Measurements from ENCODE around the gene CLEC5A. TPM values are rescaled to one million over a fixed set of nuclear protein-coding genes. Genes with fewer than 3 reads are reported as not detected.

CLEC5A gene
- total RNA-seq, 4 donors from 2014 or later: 0.32 to 0.66 (median 0.42) TPM; not detected in 1

- Histone ChIP-seq H3K27ac (replicated peaks in 1 of 4) (no peak overlapping the region), H3K27me3 (no peaks in the 10 kb centered on the region), H3K9me3 (peaks cover 0 to 7% (median 0%) of the 10 kb centered on the region in 4 donors), H3K4me3 (no peak overlapping the region), H3K4me1 (no peaks in the 10 kb centered on the region), H3K36me3 (no peaks in the 10 kb centered on the region)
- TF ChIP-seq CTCF (IDR thresholded peaks at IDR 0.05): no peak
- TF ChIP-seq EP300 (IDR thresholded peaks at IDR 0.05): no peak
- no peak for TF ChIP-seq POLR2AphosphoS5 (IDR thresholded peaks at IDR 0.05)
- no peak for TF ChIP-seq POLR2A (IDR thresholded peaks at IDR 0.05; ENCODE audit: low read depth)
- whole genome bisulfite sequencing: 68% methylated on average over 3 of the region's 3 CpGs
- no peak for DNase-seq (ENCODE audit: extremely low spot score)
- intact Hi-C loops (cut with DNase I): no loop called here
Measured at GRCh38 chr7:141891336-141891735, 55.4 kb downstream of the CLEC5A start.

GRCh38 chr7:141889321-141889720 is 57.5 kb downstream of the CLEC5A start:
- 84% methylated on average over 1 of the region's 1 CpG for WGBS

GRCh38 chr7:141884539-141885225 is 62.1 kb downstream of the CLEC5A start:
- no peaks in the 10 kb centered on the region for H3K4me1 ChIP-seq
- intact Hi-C loops (cut with DNase I): no loop called here
- DNase-seq (ENCODE audit: extremely low spot score): no peak
- no peak for TF ChIP-seq POLR2A (IDR thresholded peaks at IDR 0.05; ENCODE audit: low read depth)
- H3K36me3 ChIP-seq: no peaks in the 10 kb centered on the region
- WGBS: 81% methylated on average over 5 of the region's 5 CpGs
- no peaks in the 10 kb centered on the region for H3K27me3 ChIP-seq
- H3K27ac ChIP-seq (replicated peaks in 1 of 4): no peak overlapping the region
- no peak overlapping the region for H3K4me3 ChIP-seq
- H3K9me3 ChIP-seq: peaks cover 0 to 5% (median 2%) of the 10 kb centered on the region in 4 donors

More at GRCh38 chr7:141889321-141889720, 57.5 kb downstream of the CLEC5A start:
- peaks cover 0 to 7% (median 0%) of the 10 kb centered on the region in 4 donors for H3K9me3 ChIP-seq
- intact Hi-C loops (cut with DNase I): no loop called here
- H3K27ac ChIP-seq (replicated peaks in 1 of 4): no peak overlapping the region
- no peaks in the 10 kb centered on the region for H3K36me3 ChIP-seq
- H3K4me1 ChIP-seq: no peaks in the 10 kb centered on the region
- TF ChIP-seq EP300 (IDR thresholded peaks at IDR 0.05) (no peak), POLR2AphosphoS5 (IDR thresholded peaks at IDR 0.05) (no peak), POLR2A (IDR thresholded peaks at IDR 0.05; ENCODE audit: low read depth) (no peak), CTCF (IDR thresholded peaks at IDR 0.05) (no peak)
- no peak for DNase-seq (ENCODE audit: extremely low spot score)
- H3K27me3 ChIP-seq: no peaks in the 10 kb centered on the region
- H3K4me3 ChIP-seq: no peak overlapping the region

- Histone ChIP-seq H3K27ac (replicated peaks in 1 of 4) (no peak overlapping the region), H3K27me3 (no peaks in the 10 kb centered on the region), H3K4me3 (no peak overlapping the region), H3K4me1 (no peaks in the 10 kb centered on the region), H3K9me3 (peaks cover 0 to 6% (median 5%) of the 10 kb centered on the region in 4 donors), H3K36me3 (no peaks in the 10 kb centered on the region)
- no peak for DNase-seq (ENCODE audit: extremely low spot score)
- WGBS: 72% methylated on average over 5 of the region's 5 CpGs
- TF ChIP-seq EP300 (IDR thresholded peaks at IDR 0.05) (no peak), CTCF (IDR thresholded peaks at IDR 0.05) (no peak), POLR2A (IDR thresholded peaks at IDR 0.05; ENCODE audit: low read depth) (no peak), POLR2AphosphoS5 (IDR thresholded peaks at IDR 0.05) (no peak)
- intact Hi-C loops (cut with DNase I): no loop called here
Measured at GRCh38 chr7:141880960-141881359, 65.8 kb downstream of the CLEC5A start.

GRCh38 chr7:141877365-141877764 is 69.4 kb downstream of the CLEC5A start:
- no peak for DNase-seq (ENCODE audit: extremely low spot score)
- no peaks in the 10 kb centered on the region for H3K36me3 ChIP-seq
- 88% methylated on average over 3 of the region's 3 CpGs for WGBS
- intact Hi-C loops (cut with DNase I): no loop called here
- no peaks in the 10 kb centered on the region for H3K27me3 ChIP-seq
- no peaks in the 10 kb centered on the region for H3K4me1 ChIP-seq
- H3K4me3 ChIP-seq: no peak overlapping the region
- TF ChIP-seq CTCF (IDR thresholded peaks at IDR 0.05): no peak
- TF ChIP-seq POLR2AphosphoS5 (IDR thresholded peaks at IDR 0.05): no peak
- TF ChIP-seq POLR2A (IDR thresholded peaks at IDR 0.05; ENCODE audit: low read depth): no peak
- TF ChIP-seq EP300 (IDR thresholded peaks at IDR 0.05): no peak
- H3K27ac ChIP-seq (replicated peaks in 1 of 4): no peak overlapping the region
- peaks cover 0 to 6% (median 0%) of the 10 kb centered on the region in 4 donors for H3K9me3 ChIP-seq

Other genes starting within 250 kb of the CLEC5A start
- gene DENND11, start 244.8 kb downstream of the CLEC5A start, total RNA-seq: 10 to 100 TPM; 14.9 to 25.4 (median 16.3) TPM
- not detected for gene WEE2, start 238.6 kb downstream of the CLEC5A start, total RNA-seq
- gene SSBP1, start 208.6 kb downstream of the CLEC5A start, total RNA-seq: 100 to 1,000 TPM; 105 to 122 (median 114) TPM
- 1 to 10 TPM in 1 of 4 donors, not detected in 3; 2.1 TPM for gene TAS2R3, start 182.9 kb downstream of the CLEC5A start, total RNA-seq
- gene TAS2R4, start 170.3 kb downstream of the CLEC5A start, total RNA-seq: 1 to 10 TPM in 2 of 4 donors, under 1 TPM in 1, not detected in 1; 0.33 to 1.3 (median 1.2) TPM
- gene TAS2R5, start 156.8 kb downstream of the CLEC5A start, total RNA-seq: 1 to 10 TPM in 2 of 4 donors, under 1 TPM in 2; 0.50 to 2.1 (median 0.89) TPM
- gene PRSS37, start 105.5 kb downstream of the CLEC5A start, total RNA-seq: not detected
- gene OR9A4, start 30.6 kb downstream of the CLEC5A start, total RNA-seq: under 1 TPM in 1 of 4 donors, not detected in 3; 0.33 TPM
- gene TAS2R38, start 26.8 kb upstream of the CLEC5A start, total RNA-seq: not detected
- gene MGAM, start 48.9 kb upstream of the CLEC5A start, total RNA-seq: 1 to 10 TPM in 1 of 4 donors, under 1 TPM in 2, not detected in 1; 0.06 to 4.0 (median 0.26) TPM
- gene MGAM2, start 164.7 kb upstream of the CLEC5A start, total RNA-seq: under 1 TPM in 2 of 4 donors, not detected in 2; under 0.01 to 0.11 TPM

All from esophagus muscularis mucosa (tissue), 4 donors.